Smooth muscle cell (in vitro differentiated cells): Measurements from ENCODE around the gene TCF12. TPM values are rescaled to one million over a fixed set of nuclear protein-coding genes. Genes with fewer than 3 reads are reported as not detected.

Experiments used
- DNase-seq: peaks from one replicate; lab custom pipeline; 2025; ENCODE audit not compliant: unreplicated experiment; lab: John Stamatoyannopoulos, UW
- H2AFZ ChIP-seq: fragments of 200-600 bp; sonication (generic); 2 replicates; pipeline ENCODE4 v1.6.0; 2016; ENCODE audit warnings: antibody characterized with exemption, low read depth, mild to moderate bottlenecking
- H3F3A ChIP-seq: fragments of 200-600 bp; sonication (generic); 2 replicates; pipeline ENCODE4 v1.6.0; 2017; ENCODE audit warnings: antibody characterized with exemption, low read depth
- H3K27ac ChIP-seq: fragments of 200-600 bp; sonication (generic); 2 replicates; pipeline ENCODE4 v1.5.1; 2016; ENCODE audit warnings: low read depth, mild to moderate bottlenecking
- H3K27me3 ChIP-seq: fragments of 200-600 bp; sonication (generic); 2 replicates; pipeline ENCODE4 v1.6.1; 2016; ENCODE audit warnings: low read depth, mild to moderate bottlenecking
- H3K36me3 ChIP-seq: fragments of 200-600 bp; sonication (generic); 2 replicates; pipeline ENCODE4 v1.5.1; 2016; ENCODE audit warnings: low read depth
- H3K4me1 ChIP-seq: fragments of 200-600 bp; sonication (generic); 2 replicates; pipeline ENCODE4 v1.5.1; 2016; ENCODE audit warnings: low read depth
- H3K4me2 ChIP-seq: fragments of 200-600 bp; sonication (generic); 2 replicates; pipeline ENCODE4 v1.6.0; 2016; ENCODE audit warnings: mild to moderate bottlenecking
- H3K4me3 ChIP-seq: fragments of 200-600 bp; sonication (generic); 2 replicates; pipeline ENCODE4 v1.5.1; 2016; ENCODE audit warnings: mild to moderate bottlenecking
- H3K79me2 ChIP-seq: fragments of 200-600 bp; sonication (generic); 2 replicates; pipeline ENCODE4 v1.6.0; 2016; ENCODE audit warnings: low read depth, mild to moderate bottlenecking
- H3K9ac ChIP-seq: fragments of 200-600 bp; sonication (generic); 2 replicates; pipeline ENCODE4 v1.6.0; 2016; ENCODE audit warnings: low read depth
- H3K9me3 ChIP-seq: fragments of 200-600 bp; sonication (generic); replicated peaks from 2 replicates; pipeline ENCODE4 v1.5.1; 2016; ENCODE audit warnings: low read depth
- H4K20me1 ChIP-seq: fragments of 200-600 bp; sonication (generic); 2 replicates; pipeline ENCODE4 v1.6.0; 2016; ENCODE audit warnings: low read depth
- WGBS: methylation state at CpG from one replicate; pipeline ENCODE4 v1.1.7; 2016; ENCODE audit warnings: low lambda C conversion rate; 5-methylcytosine and 5-hydroxymethylcytosine counted together
- polyA plus RNA-seq: library from polyadenylated mRNA; unstranded; fragments of >200 nt; fragmentation: Nextera tagmentation; extraction: Ambion mirVana; gene quantifications from 2 replicates; pipeline ENCODE4 v1.2.1, GENCODE V29; 2016
- total RNA-seq: library from RNA; depleted of rRNA; stranded (reverse); fragments of >200 nt; gene quantifications from 2 replicates; pipeline ENCODE4 v1.2.3, GENCODE V29; 2014
- TF ChIP-seq, protein P1 (sequence below): fragments of 200-600 bp; sonication (generic); IDR thresholded peaks from 2 replicates; pipeline ENCODE4 v1.5.1; 2017; ENCODE audit warnings: borderline replicate concordance, mild to moderate bottlenecking, antibody characterized with exemption; ENCODE audit not compliant: insufficient read depth, poor library complexity, severe bottlenecking

TCF12 gene
- total and polyA plus RNA-seq, 2 experiments from 2014 or later = 54.1 to 302 TPM

DNA sequence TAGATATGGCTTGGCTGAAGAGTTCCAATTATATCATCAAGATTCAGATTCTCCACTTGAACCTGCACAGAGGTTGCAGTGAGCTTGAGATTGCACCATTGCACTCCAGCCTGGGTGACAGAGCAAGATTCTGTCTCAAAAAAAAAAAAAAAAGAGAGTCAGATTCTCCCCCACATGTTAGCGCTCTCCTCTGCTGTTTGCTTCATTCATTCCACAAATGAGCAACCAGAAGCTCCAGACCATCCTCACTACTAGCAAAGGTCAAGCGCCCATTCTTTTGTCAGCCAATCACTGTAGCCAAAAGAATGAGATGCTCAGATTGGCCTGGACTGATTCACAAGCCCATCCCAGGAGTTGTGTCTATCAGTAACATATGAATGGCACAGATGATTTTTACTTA lies 28.4 kb upstream of the TCF12 start:
- 96% methylated on average over 2 of the region's 2 CpGs for WGBS
- H3K4me1 ChIP-seq = peaks cover 11% of the 10 kb centered on the region
- no peaks in the 10 kb centered on the region for H3K27me3 ChIP-seq
- H3F3A ChIP-seq = no peaks in the 10 kb centered on the region
- no peaks in the 10 kb centered on the region for H3K36me3 ChIP-seq
- TF ChIP-seq, protein P1, sequence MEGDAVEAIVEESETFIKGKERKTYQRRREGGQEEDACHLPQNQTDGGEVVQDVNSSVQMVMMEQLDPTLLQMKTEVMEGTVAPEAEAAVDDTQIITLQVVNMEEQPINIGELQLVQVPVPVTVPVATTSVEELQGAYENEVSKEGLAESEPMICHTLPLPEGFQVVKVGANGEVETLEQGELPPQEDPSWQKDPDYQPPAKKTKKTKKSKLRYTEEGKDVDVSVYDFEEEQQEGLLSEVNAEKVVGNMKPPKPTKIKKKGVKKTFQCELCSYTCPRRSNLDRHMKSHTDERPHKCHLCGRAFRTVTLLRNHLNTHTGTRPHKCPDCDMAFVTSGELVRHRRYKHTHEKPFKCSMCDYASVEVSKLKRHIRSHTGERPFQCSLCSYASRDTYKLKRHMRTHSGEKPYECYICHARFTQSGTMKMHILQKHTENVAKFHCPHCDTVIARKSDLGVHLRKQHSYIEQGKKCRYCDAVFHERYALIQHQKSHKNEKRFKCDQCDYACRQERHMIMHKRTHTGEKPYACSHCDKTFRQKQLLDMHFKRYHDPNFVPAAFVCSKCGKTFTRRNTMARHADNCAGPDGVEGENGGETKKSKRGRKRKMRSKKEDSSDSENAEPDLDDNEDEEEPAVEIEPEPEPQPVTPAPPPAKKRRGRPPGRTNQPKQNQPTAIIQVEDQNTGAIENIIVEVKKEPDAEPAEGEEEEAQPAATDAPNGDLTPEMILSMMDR = no peak
- H3K9me3 ChIP-seq = no peaks in the 10 kb centered on the region
- no peak overlapping the region for H2AFZ ChIP-seq
- no peaks in the 10 kb centered on the region for H3K79me2 ChIP-seq
- H3K4me3 ChIP-seq = no peak overlapping the region
- H3K27ac ChIP-seq = no peak overlapping the region
- no peak overlapping the region for H3K9ac ChIP-seq
- H4K20me1 ChIP-seq = no peaks in the 10 kb centered on the region
- no peak overlapping the region for H3K4me2 ChIP-seq
- no peak for DNase-seq

DNA sequence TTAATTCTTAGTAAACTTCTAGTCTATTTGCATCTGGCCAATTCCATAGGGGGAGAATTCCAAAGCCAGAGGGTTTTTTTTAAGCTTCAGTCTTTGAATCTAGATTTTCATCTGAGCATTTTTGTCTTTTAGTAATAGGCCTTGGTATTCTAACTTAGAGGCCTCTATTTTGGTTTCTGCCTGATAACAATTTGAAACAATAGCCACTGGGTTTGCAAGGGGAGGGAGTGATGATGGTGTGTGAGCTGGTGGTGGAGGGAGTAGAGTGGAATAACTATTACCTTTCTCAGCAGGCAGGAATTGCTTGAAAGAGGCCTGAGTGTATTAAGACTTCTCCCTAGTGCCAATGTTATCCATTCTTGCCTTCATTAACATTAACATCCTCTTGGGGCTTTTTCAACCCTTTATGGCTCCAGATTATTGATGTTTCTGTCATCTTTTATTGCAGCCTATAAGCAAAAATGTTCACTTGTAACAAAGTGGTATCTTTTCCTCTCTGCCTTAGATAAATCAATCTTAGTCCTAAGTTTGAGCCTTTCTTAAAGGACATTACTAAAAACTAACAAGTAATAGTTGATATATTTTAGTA lies 26.5 kb upstream of the TCF12 start:
- H3K27ac ChIP-seq = no peak overlapping the region
- no peaks in the 10 kb centered on the region for H3K27me3 ChIP-seq
- TF ChIP-seq, protein P1 = no peak
- H3K9ac ChIP-seq = no peak overlapping the region
- no peaks in the 10 kb centered on the region for H3K36me3 ChIP-seq
- no peaks in the 10 kb centered on the region for H4K20me1 ChIP-seq
- H3K79me2 ChIP-seq = no peaks in the 10 kb centered on the region
- H3K4me3 ChIP-seq = no peak overlapping the region
- no peaks in the 10 kb centered on the region for H3F3A ChIP-seq
- H3K9me3 ChIP-seq = no peaks in the 10 kb centered on the region
- DNase-seq = no peak
- H3K4me2 ChIP-seq = no peak overlapping the region
- H2AFZ ChIP-seq = no peak overlapping the region
- H3K4me1 ChIP-seq = peaks cover 11% of the 10 kb centered on the region

DNA sequence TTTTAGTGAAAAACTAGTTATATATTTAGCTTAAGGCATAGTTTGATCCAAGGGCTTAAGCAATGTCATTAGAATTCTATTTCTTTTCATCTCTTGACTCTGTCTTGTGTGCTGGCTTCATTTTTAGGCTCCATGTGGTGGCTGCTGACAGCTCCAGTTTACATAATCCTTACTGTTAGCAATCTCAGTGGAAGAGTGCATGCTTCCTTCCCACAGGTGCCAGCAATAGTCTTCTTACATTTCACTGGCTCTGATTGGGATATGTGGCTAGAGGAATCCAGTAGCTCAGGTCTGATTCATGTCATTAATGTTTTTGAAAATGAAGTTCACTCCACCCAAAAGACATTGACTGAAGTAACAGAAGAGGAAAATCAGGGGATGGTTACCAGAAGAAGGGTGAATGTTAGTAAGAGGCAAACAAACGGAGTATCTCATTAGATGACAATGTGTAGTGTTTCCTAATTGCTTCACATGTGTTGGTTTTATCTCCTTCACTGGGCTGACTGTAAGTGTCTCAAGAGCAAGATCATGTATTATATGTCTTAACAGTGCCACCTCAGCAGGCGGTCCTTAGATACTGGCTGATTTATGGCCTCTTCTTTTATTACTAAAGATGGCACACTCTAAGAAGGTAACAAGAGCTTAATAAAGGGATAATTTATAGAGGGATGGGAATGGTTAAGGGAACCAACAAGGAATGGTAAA lies 25.6 kb upstream of the TCF12 start:
- DNase-seq = no peak
- Histone ChIP-seq H3K27ac (no peak overlapping the region), H3K9ac (no peak overlapping the region), H2AFZ (no peak overlapping the region), H3K4me2 (no peak overlapping the region), H3K36me3 (no peaks in the 10 kb centered on the region), H3F3A (no peaks in the 10 kb centered on the region), H3K27me3 (no peaks in the 10 kb centered on the region), H3K79me2 (no peaks in the 10 kb centered on the region), H3K9me3 (no peaks in the 10 kb centered on the region), H3K4me3 (no peak overlapping the region), H3K4me1 (peaks cover 8% of the 10 kb centered on the region), H4K20me1 (no peaks in the 10 kb centered on the region)
- TF ChIP-seq, protein P1 = no peak
- 89% methylated on average over 2 of the region's 2 CpGs for WGBS

DNA sequence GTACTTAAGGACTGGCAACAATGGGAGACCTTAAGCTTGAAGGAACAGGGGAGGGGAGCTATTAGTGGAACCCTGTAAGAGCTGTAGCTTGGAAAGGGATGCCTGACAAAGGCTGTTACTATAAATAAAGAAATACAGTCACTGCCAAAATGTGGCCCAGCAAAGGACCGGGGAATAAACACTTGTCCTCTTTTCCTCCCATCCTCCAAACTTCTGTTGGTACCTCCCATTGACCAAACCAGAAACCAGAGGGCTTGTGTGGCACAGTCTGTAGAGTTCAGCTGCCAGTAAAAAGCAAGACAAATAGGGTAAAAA lies 25.1 kb upstream of the TCF12 start:
- TF ChIP-seq, protein P1 = no peak
- H2AFZ ChIP-seq = no peak overlapping the region
- 90% methylated on average over 1 of the region's 1 CpG for WGBS
- H3K9me3 ChIP-seq = no peaks in the 10 kb centered on the region
- H3K27ac ChIP-seq = no peak overlapping the region
- DNase-seq = no peak
- no peaks in the 10 kb centered on the region for H3K79me2 ChIP-seq
- peaks cover 3% of the 10 kb centered on the region for H3K4me1 ChIP-seq
- no peaks in the 10 kb centered on the region for H3K27me3 ChIP-seq
- no peak overlapping the region for H3K4me3 ChIP-seq
- no peaks in the 10 kb centered on the region for H3F3A ChIP-seq
- H3K36me3 ChIP-seq = no peaks in the 10 kb centered on the region
- H3K9ac ChIP-seq = no peak overlapping the region
- no peak overlapping the region for H3K4me2 ChIP-seq
- H4K20me1 ChIP-seq = no peaks in the 10 kb centered on the region
